Adrenal gland (tissue), 12 donors: Measurements from ENCODE around the gene IRAK3. TPM values are rescaled to one million over a fixed set of nuclear protein-coding genes. Genes with fewer than 3 reads are reported as not detected.

ENCODE experiments used
- DNase-seq, 7 donors: peaks; one replicate each; pipeline ENCODE4 v3.0.0-alpha.2; 2019 to 2020
- H3K27ac ChIP-seq, 5 donors: fragments of 200-600 bp; sonication (generic) in 4 of 5; 1 replicate in 3 of 5; 2 replicates in 2 of 5; pipeline versions ENCODE4 v1.5.1 to v1.8.0; 2016 to 2020; ENCODE audit warnings: mild to moderate bottlenecking in 1 of 5
- H3K27me3 ChIP-seq: fragments of 200-600 bp; 2 replicates; pipeline ENCODE4 v1.8.0; 2021
- H3K36me3 ChIP-seq, 2 donors: fragments of 200-600 bp; replicated peaks in 1 of 2; 1 replicate in 1 of 2; 2 replicates in 1 of 2; pipeline versions ENCODE4 v1.5.1 to v1.8.0; 2018 to 2022
- H3K4me1 ChIP-seq, 2 donors: fragments of 200-600 bp; replicated peaks in 1 of 2; 1 replicate in 1 of 2; 2 replicates in 1 of 2; pipeline versions ENCODE4 v1.5.1 to v1.8.0; 2018 to 2021
- H3K4me3 ChIP-seq, 4 donors: fragments of 200-600 bp; sonication (generic) in 3 of 4; one replicate each; pipeline ENCODE4 v1.5.1; 2016 to 2018
- H3K9me3 ChIP-seq, 3 donors: fragments of 200-600 bp; sonication (generic) in 1 of 3; replicated peaks in 1 of 3; 1 replicate in 2 of 3; 2 replicates in 1 of 3; pipeline versions ENCODE4 v1.5.1 to v1.8.0; 2016 to 2021
- CTCF ChIP-seq, 6 experiments: fragments of 450-650 bp in 4 of 6; fragments of 200-600 bp in 2 of 6; sonication (generic) in 1 of 6; IDR thresholded peaks; 1 replicate in 5 of 6; 2 replicates in 1 of 6; pipeline versions ENCODE4 v1.5.1 to v1.8.0; 2016 to 2021; ENCODE audit warnings: antibody characterized with exemption in 6 of 6, mild to moderate bottlenecking in 2 of 6, moderate library complexity in 1 of 6
- POLR2A ChIP-seq, 2 donors: fragments of 450-650 bp; IDR thresholded peaks; one replicate each; pipeline ENCODE4 v1.6.1; 2017; ENCODE audit warnings: antibody characterized with exemption in 2 of 2, mild to moderate bottlenecking in 2 of 2, moderate library complexity in 1 of 2
- WGBS, 4 donors: extraction: QIAGEN DNeasy Blood & Tissue Kit in 2 of 4; methylation state at CpG; one replicate each; pipeline versions ENCODE4 v1.1.5 to v1.1.7; 2013 to 2017; 5-methylcytosine and 5-hydroxymethylcytosine counted together
- intact Hi-C, 2 donors: fragments of 100-400 bp; cut with DNase I; formaldehyde crosslinking; loops; one replicate each; pipeline versions ENCODE4 v1.14.1 to v1.15.0; 2022 to 2023
- polyA plus RNA-seq, 3 donors: library from polyadenylated mRNA; stranded (reverse); fragments of 200-250 nt in 2 of 3; fragments of 350-450 nt in 1 of 3; fragmentation: Illumina TruSeq in 1 of 3; extraction: RNeasy Lipid Tissue Mini Kit (QIAGEN cat#74804) in 1 of 3; gene quantifications; one replicate each; pipeline ENCODE4 v1.2.3, GENCODE V29; 2013 to 2014
- total RNA-seq, 9 donors: library from RNA; depleted of rRNA in 4 of 9; stranded (reverse); fragments of >200 nt in 4 of 9; fragments of 120-200 nt in 1 of 9; fragmentation: NEBNext Ultra II Directional in 1 of 9; extraction: Animal tissue kit (Norgen Biotek cat#: 25700) in 1 of 9; gene quantifications; one replicate each; pipeline versions ENCODE4 v1.1.0 to v1.2.4, GENCODE V29; 2013 to 2023
- donor health status: healthy with polysubstance abuse.
- donor health status: Bipolar disorder and iron deficiency.
- donor health status: DM: yes; HTN: yes; CAD: no.
- donor health status: DM: no; HTN: no; CAD: no.
- donor health status: DM: no; HTN: no; CAD: no.
- donor health status: DM: yes; HTN: yes; CAD: no.

Gene IRAK3
- total and polyA plus RNA-seq, 12 donors, result 3.3 to 29.0 (median 8.3) TPM

GRCh38 chr12:66269757-66270383, 80.9 kb downstream of the IRAK3 start:
- H3K4me1 ChIP-seq, result no peaks in the 10 kb centered on the region
- H3K36me3 ChIP-seq, result no peaks in the 10 kb centered on the region
- intact Hi-C loops, result loop anchor here in 1 of 2 donors (5.0 to 10.0 kb wide), 2 partner anchors 137 to 425 kb away; no protein-coding TSS in a partner anchor
- H3K9me3 ChIP-seq, result no peaks in the 10 kb centered on the region
- no peak overlapping the region for H3K27ac ChIP-seq
- no peak for TF ChIP-seq POLR2A (IDR thresholded peaks at IDR 0.05)
- peak; percentile 38 to 72 (median 60) for TF ChIP-seq CTCF (IDR thresholded peaks at IDR 0.05)
- no peak overlapping the region for H3K4me3 ChIP-seq
- 47 to 49% (median 49%) methylated on average over 5 of the region's 5 CpGs for WGBS, 4 donors
- H3K27me3 ChIP-seq, result no peaks in the 10 kb centered on the region
- DNase-seq, result peak in 3 of 7 donors; percentile 18 to 22 (median 20)

- TF ChIP-seq CTCF (IDR thresholded peaks at IDR 0.05) (no peak), POLR2A (IDR thresholded peaks at IDR 0.05) (no peak)
- Histone ChIP-seq H3K4me1 (no peaks in the 10 kb centered on the region), H3K4me3 (no peak overlapping the region), H3K27me3 (no peaks in the 10 kb centered on the region), H3K9me3 (no peaks in the 10 kb centered on the region), H3K36me3 (no peaks in the 10 kb centered on the region), H3K27ac (no peak overlapping the region)
- intact Hi-C loops, result loop anchor here in 1 of 2 donors (5.0 to 10.0 kb wide), 2 partner anchors 137 to 424 kb away; no protein-coding TSS in a partner anchor
- no peak for DNase-seq
- WGBS, 4 donors, result 77 to 96% (median 82%) methylated on average over 1 of the region's 1 CpG
Observed at GRCh38 chr12:66270613-66271012, 81.6 kb downstream of the IRAK3 start.

GRCh38 chr12:66272650-66273049, 83.6 kb downstream of the IRAK3 start:
- no peaks in the 10 kb centered on the region for H3K4me1 ChIP-seq
- H3K36me3 ChIP-seq, result no peaks in the 10 kb centered on the region
- H3K9me3 ChIP-seq, result no peaks in the 10 kb centered on the region
- DNase-seq, result no peak
- H3K27ac ChIP-seq, result no peak overlapping the region
- 58 to 66% (median 61%) methylated on average over 3 of the region's 3 CpGs for WGBS, 4 donors
- intact Hi-C loops, result loop anchor here in 1 of 2 donors (5.0 to 10.0 kb wide), 2 partner anchors 135 to 422 kb away; no protein-coding TSS in a partner anchor
- no peak overlapping the region for H3K4me3 ChIP-seq
- no peak for TF ChIP-seq POLR2A (IDR thresholded peaks at IDR 0.05)
- no peak for TF ChIP-seq CTCF (IDR thresholded peaks at IDR 0.05)
- H3K27me3 ChIP-seq, result no peaks in the 10 kb centered on the region

- TF ChIP-seq POLR2A (IDR thresholded peaks at IDR 0.05) (no peak), CTCF (IDR thresholded peaks at IDR 0.05) (no peak)
- Histone ChIP-seq H3K27me3 (peaks cover 2% of the 10 kb centered on the region), H3K36me3 (no peaks in the 10 kb centered on the region), H3K27ac (no peak overlapping the region), H3K4me3 (no peak overlapping the region), H3K4me1 (no peaks in the 10 kb centered on the region), H3K9me3 (no peaks in the 10 kb centered on the region)
- 63 to 83% (median 70%) methylated on average over 1 of the region's 1 CpG for WGBS, 4 donors
- intact Hi-C loops, result loop anchor here in 1 of 2 donors (5.0 to 10.0 kb wide), 2 partner anchors 134 to 422 kb away; no protein-coding TSS in a partner anchor
- DNase-seq, result no peak
Observed at GRCh38 chr12:66273147-66273546, 84.1 kb downstream of the IRAK3 start.
